CD8-positive, alpha-beta memory T cell (primary cell): ENCODE data around the gene EIF4ENIF1. TPM values are rescaled to one million over a fixed set of nuclear protein-coding genes. Genes with fewer than 3 reads are reported as not detected.

ENCODE experiments used
- CTCF ChIA-PET: fragments of 350-600 bp; sonication (Branson Sonifier 250); formaldehyde crosslinking; loops from one replicate; lab custom pipeline; 2021; ENCODE audit warnings: antibody characterized with exemption; lab: Charles Lee
- POLR2A ChIA-PET: fragments of 350-600 bp; sonication (Branson Sonifier 250); formaldehyde crosslinking; loops from one replicate; lab custom pipeline; 2021; ENCODE audit warnings: antibody characterized with exemption; lab: Charles Lee
- DNase-seq, 5 donors: peaks; one replicate each; pipeline versions ENCODE4 v3.0.0 to v3.0.0-alpha.2; 2020 to 2022; ENCODE audit warnings: mixed read lengths in 1 of 5
- H3K27ac ChIP-seq: one replicate; pipeline ENCODE4 v1.7.0; 2013; ENCODE audit warnings: low read depth, mild to moderate bottlenecking, low read length, moderate library complexity
- H3K27me3 ChIP-seq: 2 replicates; pipeline ENCODE4 v1.7.0; 2013; ENCODE audit warnings: low read length, mild to moderate bottlenecking; ENCODE audit not compliant: insufficient read depth, poor library complexity, severe bottlenecking
- H3K36me3 ChIP-seq: 2 replicates; pipeline ENCODE4 v1.7.0; 2013; ENCODE audit warnings: mild to moderate bottlenecking, low read length, moderate library complexity; ENCODE audit not compliant: insufficient read depth
- H3K4me1 ChIP-seq: 2 replicates; pipeline ENCODE4 v1.7.0; 2013; ENCODE audit warnings: mild to moderate bottlenecking, low read length, moderate library complexity; ENCODE audit not compliant: insufficient read depth
- H3K4me3 ChIP-seq: 2 replicates; pipeline ENCODE4 v1.7.0; 2013; ENCODE audit warnings: mild to moderate bottlenecking, low read length
- H3K9me3 ChIP-seq: 2 replicates; pipeline ENCODE4 v1.7.0; 2013; ENCODE audit warnings: mild to moderate bottlenecking, low read length
- H3K27ac Mint-ChIP-seq, 8 donors: one replicate each; pipeline ENCODE4 v1.8.0; 2020 to 2021; ENCODE audit warnings: mixed read lengths in 8 of 8, mild to moderate bottlenecking in 6 of 8, inconsistent platforms in 3 of 8, moderate library complexity in 3 of 8
- H3K27me3 Mint-ChIP-seq, 2 donors: one replicate each; pipeline ENCODE4 v1.8.0; 2020 to 2021; ENCODE audit warnings: mixed read lengths in 2 of 2, mild to moderate bottlenecking in 1 of 2, moderate library complexity in 1 of 2
- H3K36me3 Mint-ChIP-seq, 3 donors: one replicate each; pipeline ENCODE4 v1.8.0; 2020 to 2021; ENCODE audit warnings: mixed read lengths in 3 of 3, inconsistent platforms in 1 of 3, mild to moderate bottlenecking in 1 of 3
- H3K4me1 Mint-ChIP-seq, 3 donors: one replicate each; pipeline ENCODE4 v1.8.0; 2020 to 2021; ENCODE audit warnings: mixed read lengths in 3 of 3, inconsistent platforms in 1 of 3, mild to moderate bottlenecking in 1 of 3
- H3K4me3 Mint-ChIP-seq, 7 donors: one replicate each; pipeline ENCODE4 v1.8.0; 2020 to 2021; ENCODE audit warnings: mixed read lengths in 7 of 7, mild to moderate bottlenecking in 6 of 7, moderate library complexity in 4 of 7, inconsistent platforms in 2 of 7
- H3K9me3 Mint-ChIP-seq, 5 donors: one replicate each; pipeline ENCODE4 v1.8.0; 2020 to 2022; ENCODE audit warnings: mixed read lengths in 5 of 5, mild to moderate bottlenecking in 3 of 5, moderate library complexity in 2 of 5, inconsistent platforms in 1 of 5
- polyA plus RNA-seq: library from polyadenylated mRNA; unstranded; fragments of 300-500 nt; fragmentation: Illumina TruSeq; gene quantifications from one replicate; pipeline ENCODE4 v1.2.3, GENCODE V29; 2021
- total RNA-seq, 2 experiments: library from RNA; stranded (reverse); gene quantifications; one replicate each; pipeline ENCODE4 v1.2.3, GENCODE V29; 2021

EIF4ENIF1 gene
- total and polyA plus RNA-seq, 3 experiments from 2014 or later: 14.0 to 53.5 (median 52.1) TPM

DNA sequence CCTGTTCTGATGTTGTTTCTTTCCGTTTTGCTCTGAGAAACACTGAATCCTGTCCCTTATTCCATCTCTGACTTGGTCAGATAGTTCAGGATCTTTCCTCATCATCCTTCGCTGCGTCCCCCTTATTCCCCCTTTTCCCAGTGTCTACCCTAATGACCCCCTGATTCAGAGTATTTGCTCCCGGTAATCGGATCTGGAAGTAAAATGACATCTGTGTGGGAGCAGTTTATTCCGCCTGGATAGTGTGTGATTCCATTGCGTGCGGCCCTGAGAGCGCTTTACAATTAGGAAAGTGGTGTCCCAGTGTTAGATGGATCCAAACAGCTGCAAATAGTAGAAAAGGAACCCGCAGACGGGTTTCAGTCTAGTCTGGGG lies 89.6 kb downstream of the EIF4ENIF1 start:
- POLR2A ChIA-PET: interaction anchor here (0.6 to 2.1 kb wide), 2 partner anchors 54 to 189 kb away, joined by 4 to 13 read pairs; partner anchors contain the start of gene PATZ1
- Histone ChIP-seq H3K36me3 (peaks cover 8% of the 10 kb centered on the region), H3K4me3 (peak overlapping the region; percentile 74), H3K9me3 (no peaks in the 10 kb centered on the region), H3K4me1 (peaks cover 20% of the 10 kb centered on the region), H3K27me3 (no peaks in the 10 kb centered on the region), H3K27ac (peak overlapping the region; percentile 80)
- H3K4me3 Mint-ChIP-seq: peak overlapping the region; percentile 95 to 99 (median 96)
- no peak for DNase-seq
- peak overlapping the region; percentile 94 to 99 (median 96) for H3K27ac Mint-ChIP-seq
- CTCF ChIA-PET: interaction anchor here (1.3 kb wide), 1 partner anchor 52 kb away, joined by 3 read pairs; no protein-coding TSS in a partner anchor
- peaks cover 0 to 2% of the 10 kb centered on the region in 2 donors for H3K27me3 Mint-ChIP-seq
- peaks cover 23 to 32% (median 30%) of the 10 kb centered on the region in 3 donors for H3K4me1 Mint-ChIP-seq
- H3K9me3 Mint-ChIP-seq: no peaks in the 10 kb centered on the region
- peaks cover 0 to 41% (median 11%) of the 10 kb centered on the region in 3 donors for H3K36me3 Mint-ChIP-seq

DNA sequence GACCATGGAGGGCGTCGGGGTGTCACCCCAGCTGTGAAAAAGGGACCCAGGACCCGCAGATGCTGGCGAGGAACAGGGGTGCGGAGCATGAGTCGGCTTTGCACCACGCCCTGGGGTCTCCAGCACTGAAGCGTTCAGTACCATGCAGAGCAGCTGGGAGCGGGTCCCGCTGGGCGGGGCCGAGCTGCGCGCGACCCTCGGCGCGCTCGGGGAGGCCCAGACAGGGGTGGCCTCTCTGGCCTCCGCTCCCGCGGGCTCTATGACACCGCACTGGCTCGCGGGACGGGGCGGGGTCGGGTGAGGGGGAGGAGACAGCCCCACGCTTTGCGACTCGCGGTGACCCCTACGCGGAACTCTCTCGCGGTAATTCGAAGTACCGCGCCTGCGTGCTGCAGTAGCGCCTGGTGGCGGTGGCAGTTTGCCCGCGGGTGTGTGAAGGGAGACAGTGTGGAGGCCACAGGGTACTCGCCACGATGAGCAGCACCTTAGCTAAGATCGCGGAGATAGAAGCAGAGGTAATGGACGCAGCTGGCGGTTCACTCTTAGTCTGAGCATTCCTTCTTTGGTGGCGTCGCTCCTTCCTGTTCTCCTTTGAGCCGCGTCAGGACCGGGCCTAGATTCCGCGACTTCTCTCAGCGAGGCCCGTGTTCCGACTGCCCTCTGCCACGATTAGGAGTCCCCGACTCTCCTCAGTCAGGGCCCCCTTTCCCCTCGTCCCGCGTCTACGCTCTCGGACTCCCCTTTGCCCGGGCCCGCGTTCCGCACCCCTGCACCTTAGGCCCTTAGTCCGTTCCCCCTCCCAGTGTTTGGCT lies 90.2 kb downstream of the EIF4ENIF1 start, which contains the start of gene DRG1:
TSS of gene DRG1 (plus strand) at position 394 of the 812 bp plus-strand sequence. CDS start at position 474, 80 bp downstream.
- Mint-ChIP-seq H3K4me3 (peak within 1 kb of the TSS; percentile 95 to 99 (median 96)), H3K4me1 (peaks cover 23 to 32% (median 30%) of the 10 kb centered on the region in 3 donors), H3K27ac (peak within 1 kb of the TSS; percentile 94 to 99 (median 96)), H3K27me3 (peaks cover 2% of the 10 kb centered on the region in 2 donors), H3K36me3 (peaks cover under 1 to 38% (median 11%) of the 10 kb centered on the region in 3 donors), H3K9me3 (peaks cover 0 to under 1% (median 0%) of the 10 kb centered on the region in 5 donors)
- Histone ChIP-seq H3K4me3 (peak within 1 kb of the TSS; percentile 74), H3K36me3 (peaks cover 8% of the 10 kb centered on the region), H3K4me1 (peaks cover 20% of the 10 kb centered on the region), H3K27ac (peak within 1 kb of the TSS; percentile 80), H3K9me3 (no peaks in the 10 kb centered on the region), H3K27me3 (no peaks in the 10 kb centered on the region)
- peak; percentile 94 to 97 (median 95) for DNase-seq
- CTCF ChIA-PET: interaction anchor here (1.3 kb wide), 1 partner anchor 51 kb away, joined by 3 read pairs; no protein-coding TSS in a partner anchor
- POLR2A ChIA-PET: interaction anchor here (0.6 to 2.1 kb wide), 3 partner anchors 54 to 231 kb away, joined by 4 to 13 read pairs (median 4); partner anchors contain the start of gene PATZ1

DNA sequence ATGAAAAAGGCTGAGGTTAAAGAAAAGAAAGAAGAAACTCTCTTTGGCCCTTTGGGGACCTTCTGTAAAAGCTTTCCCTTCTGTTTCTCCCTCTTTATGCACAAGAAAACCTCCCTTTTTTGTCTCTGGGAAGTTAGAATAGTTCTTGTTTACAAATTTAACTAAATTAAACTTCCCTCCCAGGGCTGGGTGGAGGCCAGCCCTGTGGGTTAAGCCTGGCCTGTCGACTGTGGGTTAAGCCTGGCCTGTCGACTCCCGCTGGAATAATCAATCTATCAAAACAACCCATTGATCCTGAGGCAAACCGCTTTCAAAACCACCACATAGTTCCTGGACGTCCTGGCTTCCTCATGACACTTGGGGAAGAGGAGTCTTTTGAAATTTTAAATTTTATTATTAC lies 91.4 kb downstream of the EIF4ENIF1 start:
- Histone ChIP-seq H3K27ac (no peak overlapping the region), H3K27me3 (no peaks in the 10 kb centered on the region), H3K9me3 (no peaks in the 10 kb centered on the region), H3K4me3 (no peak overlapping the region), H3K4me1 (peaks cover 20% of the 10 kb centered on the region), H3K36me3 (peaks cover 8% of the 10 kb centered on the region)
- H3K4me3 Mint-ChIP-seq: peak overlapping the region in 5 of 7 donors; percentile 28 to 65 (median 44)
- H3K4me1 Mint-ChIP-seq: peaks cover 23 to 28% (median 27%) of the 10 kb centered on the region in 3 donors
- CTCF ChIA-PET: no interaction called here
- peaks cover 0 to 3% (median 0%) of the 10 kb centered on the region in 5 donors for H3K9me3 Mint-ChIP-seq
- H3K27me3 Mint-ChIP-seq: peaks cover 2 to 4% of the 10 kb centered on the region in 2 donors
- POLR2A ChIA-PET: interaction anchor here (2.1 kb wide), 1 partner anchor 52 kb away, joined by 13 read pairs; the partner anchor contains the start of gene PATZ1
- H3K36me3 Mint-ChIP-seq: peaks cover 4 to 27% (median 9%) of the 10 kb centered on the region in 3 donors
- peak overlapping the region in 2 of 8 donors; percentile 12 to 72 for H3K27ac Mint-ChIP-seq
- no peak for DNase-seq

DNA sequence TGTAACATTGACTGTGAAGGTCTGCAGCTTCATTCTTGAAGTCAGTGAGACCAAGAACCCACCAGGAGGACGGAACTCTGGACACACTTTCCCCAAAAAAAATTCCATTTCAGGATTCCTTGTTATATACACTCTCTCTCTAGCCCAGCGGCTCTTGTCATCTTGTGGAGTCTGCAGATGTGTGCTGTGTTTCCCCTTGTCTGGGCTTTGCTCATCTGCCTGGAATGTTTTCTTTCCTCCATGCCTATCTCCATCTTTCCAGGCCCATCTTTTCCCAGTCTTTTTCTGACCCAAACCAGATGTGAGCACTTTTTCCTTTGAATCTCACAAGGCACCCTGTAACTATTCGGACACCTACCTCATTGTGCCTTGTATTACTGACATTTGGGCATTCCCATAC lies 95.3 kb downstream of the EIF4ENIF1 start:
- peaks cover 4% of the 10 kb centered on the region in 2 donors for H3K27me3 Mint-ChIP-seq
- peaks cover 2 to 5% (median 5%) of the 10 kb centered on the region in 3 donors for H3K4me1 Mint-ChIP-seq

DNA sequence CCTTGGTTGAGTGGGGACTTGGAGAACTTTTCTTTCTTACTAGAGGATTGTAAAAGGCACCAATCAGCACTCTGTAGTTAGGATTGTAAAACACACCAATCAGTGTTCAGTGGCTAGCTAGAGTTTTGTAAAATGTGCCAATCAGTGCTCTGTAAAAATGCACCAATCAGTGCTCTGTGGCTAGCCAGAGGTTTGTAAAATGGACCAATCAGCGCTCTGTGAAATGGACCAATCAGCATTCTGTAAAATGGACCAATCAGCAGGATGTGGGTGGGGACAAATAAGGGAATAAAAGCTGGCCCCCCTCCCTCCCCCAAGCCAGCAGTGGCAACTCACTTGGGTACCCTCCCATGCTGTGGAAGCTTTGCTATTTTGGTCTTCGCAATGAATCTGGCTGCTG lies 95.7 kb downstream of the EIF4ENIF1 start:
- no peak for DNase-seq
- H3K4me1 ChIP-seq: peaks cover 4% of the 10 kb centered on the region
- peaks cover 0 to 3% (median 0%) of the 10 kb centered on the region in 5 donors for H3K9me3 Mint-ChIP-seq
- no peak overlapping the region for H3K4me3 ChIP-seq
- CTCF ChIA-PET: no interaction called here
- no peaks in the 10 kb centered on the region for H3K9me3 ChIP-seq
- H3K27me3 ChIP-seq: no peaks in the 10 kb centered on the region
- H3K27ac Mint-ChIP-seq: no peak overlapping the region
- H3K4me1 Mint-ChIP-seq: peaks cover 1 to 3% (median 2%) of the 10 kb centered on the region in 3 donors
- H3K36me3 ChIP-seq: no peaks in the 10 kb centered on the region
- H3K36me3 Mint-ChIP-seq: peaks cover 0 to 4% (median 0%) of the 10 kb centered on the region in 3 donors
- POLR2A ChIA-PET: interaction anchor here (0.5 kb wide), 1 partner anchor 205 kb away, joined by 11 read pairs; no protein-coding TSS in a partner anchor
- H3K27me3 Mint-ChIP-seq: peaks cover 4% of the 10 kb centered on the region in 2 donors
- no peak overlapping the region for H3K27ac ChIP-seq
- peak overlapping the region in 1 of 7 donors; percentile 18 for H3K4me3 Mint-ChIP-seq

More for the DNA sequence above, 95.3 kb downstream of the EIF4ENIF1 start:
- DNase-seq: no peak
- Histone ChIP-seq H3K27ac (no peak overlapping the region), H3K27me3 (no peaks in the 10 kb centered on the region), H3K4me3 (no peak overlapping the region), H3K36me3 (no peaks in the 10 kb centered on the region), H3K4me1 (peaks cover 6% of the 10 kb centered on the region), H3K9me3 (no peaks in the 10 kb centered on the region)
- ChIA-PET POLR2A (interaction anchor here (0.5 kb wide), 1 partner anchor 205 kb away, joined by 11 read pairs; no protein-coding TSS in a partner anchor), CTCF (no interaction called here)
- peaks cover 0 to 4% (median 0%) of the 10 kb centered on the region in 3 donors for H3K36me3 Mint-ChIP-seq
- peaks cover 0 to 3% (median 0%) of the 10 kb centered on the region in 5 donors for H3K9me3 Mint-ChIP-seq
- H3K27ac Mint-ChIP-seq: peak overlapping the region in 1 of 8 donors; percentile 4
- H3K4me3 Mint-ChIP-seq: peak overlapping the region in 2 of 7 donors; percentile 18 to 49

Other genes with a start within 250 kb of the EIF4ENIF1 start
- gene PIK3IP1, start 197.4 kb downstream of the EIF4ENIF1 start, total RNA-seq: 10 to 100 TPM; 32.2 to 35.3 TPM
- 350 TPM for gene PIK3IP1, start 197.4 kb downstream of the EIF4ENIF1 start, polyA plus RNA-seq
- gene PATZ1, start 143.5 kb downstream of the EIF4ENIF1 start, total RNA-seq: 10 to 100 TPM; 32.4 to 35.6 TPM
- 18.1 TPM for gene PATZ1, start 143.5 kb downstream of the EIF4ENIF1 start, polyA plus RNA-seq
- 100 to 1,000 TPM; 115 to 117 TPM for gene DRG1, start 90.2 kb downstream of the EIF4ENIF1 start, total RNA-seq
- gene DRG1, start 90.2 kb downstream of the EIF4ENIF1 start, polyA plus RNA-seq: 70.1 TPM
- 100 to 1,000 TPM; 119 to 129 TPM for gene SFI1, start 6.7 kb upstream of the EIF4ENIF1 start, total RNA-seq
- gene SFI1, start 6.7 kb upstream of the EIF4ENIF1 start, polyA plus RNA-seq: 34.8 TPM
- 10 to 100 TPM; 48.1 to 49.6 TPM for gene PISD, start 172.4 kb upstream of the EIF4ENIF1 start, total RNA-seq
- 17.1 TPM for gene PISD, start 172.4 kb upstream of the EIF4ENIF1 start, polyA plus RNA-seq